Stimulated activated memory B cell treated with anti-CD40 and anti-IgM and Interleukin-4, amounts not matched to agents 10 μg/mL and 1 μg/mL and 100 μg/mL, for 72 hours (primary cell): ENCODE measurements around the gene NHP2.
A peak's percentile ranks its signal among the peaks of the same experiment; 100 is the strongest.
"Not testable (repeated sequence)": the region's sequence is repeated elsewhere in the genome, so short reads cannot be mapped to it uniquely, and the experiment has no call there.

Experiments
- ATAC-seq: fragments of 150-1000 bp; cut with Tn5 transposase; 2 replicates; pipeline ENCODE4 v1.10.0; 2021
- H3K27ac Mint-ChIP-seq: one replicate; pipeline ENCODE4 v1.8.0; 2022; ENCODE audit warnings: mild to moderate bottlenecking, mixed read lengths
- H3K27me3 Mint-ChIP-seq: one replicate; pipeline ENCODE4 v1.8.0; 2022; ENCODE audit warnings: mixed read lengths
- H3K36me3 Mint-ChIP-seq: one replicate; pipeline ENCODE4 v1.8.0; 2022; ENCODE audit warnings: mixed read lengths
- H3K4me1 Mint-ChIP-seq: one replicate; pipeline ENCODE4 v1.8.0; 2022; ENCODE audit warnings: mixed read lengths
- H3K4me3 Mint-ChIP-seq: one replicate; pipeline ENCODE4 v1.8.0; 2022; ENCODE audit warnings: mild to moderate bottlenecking, moderate library complexity, mixed read lengths
- H3K9me3 Mint-ChIP-seq: one replicate; pipeline ENCODE4 v1.8.0; 2022; ENCODE audit warnings: mixed read lengths

The NHP2 gene

DNA sequence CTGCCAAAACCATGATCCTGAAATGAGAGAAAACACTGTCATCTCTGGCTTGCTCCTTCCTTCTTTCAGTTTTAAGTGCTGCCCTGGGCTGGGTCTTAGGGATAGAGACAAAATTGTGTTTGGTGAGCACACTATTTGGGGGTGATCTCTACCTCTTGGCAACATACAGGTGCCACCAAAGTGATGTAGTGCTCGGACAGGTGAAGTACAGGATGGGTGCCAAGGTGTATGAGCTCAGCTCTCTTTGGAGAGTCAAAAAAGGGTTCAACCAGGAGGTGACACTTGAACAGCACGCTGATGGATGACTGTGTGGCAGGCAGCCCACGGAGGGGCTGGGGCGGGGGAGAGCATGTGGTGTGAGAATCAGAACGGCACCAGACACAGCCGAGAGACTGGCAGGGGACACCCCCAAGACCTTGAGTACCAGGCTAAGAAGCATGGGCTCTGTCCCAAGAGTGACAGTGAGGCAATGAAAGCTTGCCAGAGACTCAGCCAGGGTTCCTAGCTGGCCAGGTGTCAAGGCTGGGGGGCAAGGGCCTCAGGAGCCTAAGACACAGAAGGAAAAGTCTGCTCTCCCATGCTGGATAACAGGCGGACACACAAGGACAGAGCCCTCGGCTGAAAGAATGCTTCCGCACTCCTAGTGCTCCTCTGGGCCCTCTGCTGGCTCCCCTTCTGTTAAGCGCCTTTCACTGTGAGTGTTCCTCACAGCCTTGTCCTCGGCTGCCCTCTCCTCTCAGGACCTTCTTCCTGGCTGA, 2.5 kb downstream of the NHP2 start:
- H3K4me3 Mint-ChIP-seq, result no peak overlapping the region
- no peak for ATAC-seq
- no peaks in the 10 kb centered on the region for H3K9me3 Mint-ChIP-seq
- peak overlapping the region; percentile 89 for H3K27ac Mint-ChIP-seq
- peaks cover 56% of the 10 kb centered on the region for H3K4me1 Mint-ChIP-seq
- peaks cover 49% of the 10 kb centered on the region for H3K36me3 Mint-ChIP-seq
- H3K27me3 Mint-ChIP-seq, result no peaks in the 10 kb centered on the region

DNA sequence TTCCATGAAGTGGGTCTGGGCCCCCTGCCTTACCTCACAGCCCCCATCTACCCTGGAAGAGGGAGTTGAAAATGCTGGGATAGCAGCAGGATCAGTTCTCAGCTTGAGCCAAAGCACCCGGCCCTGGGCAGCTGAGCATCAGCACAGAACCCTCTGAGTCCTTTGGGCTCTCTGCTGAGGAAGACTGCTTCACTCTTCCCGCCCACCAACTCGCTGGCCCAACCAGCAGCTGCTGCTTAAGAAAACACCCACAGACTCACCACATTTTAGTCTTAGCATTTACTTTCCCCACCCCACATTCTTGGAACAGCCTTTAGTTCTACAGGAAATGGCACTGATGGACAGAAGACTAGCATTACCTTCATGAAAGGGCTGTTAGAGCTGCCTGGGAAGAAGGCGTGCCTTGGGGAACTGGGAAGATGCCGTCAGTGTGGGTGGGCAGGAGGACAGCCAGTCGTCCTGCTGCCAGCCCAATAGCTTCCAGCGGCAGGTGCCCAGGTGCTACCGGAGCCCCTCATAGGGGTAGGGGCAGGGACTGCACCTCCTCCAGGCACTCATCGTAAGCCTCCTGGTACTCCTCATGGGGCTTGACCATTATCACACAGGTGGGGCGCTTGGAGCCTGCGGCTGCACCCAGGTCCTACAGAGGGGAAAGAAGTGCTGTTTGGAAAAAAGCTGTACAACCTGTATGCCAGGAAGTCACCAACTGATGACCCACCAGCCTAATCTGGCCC, 4.3 kb downstream of the NHP2 start:
- Mint-ChIP-seq H3K27ac (peak overlapping the region; percentile 39), H3K9me3 (no peaks in the 10 kb centered on the region), H3K27me3 (no peaks in the 10 kb centered on the region), H3K36me3 (peaks cover 57% of the 10 kb centered on the region), H3K4me1 (peaks cover 56% of the 10 kb centered on the region), H3K4me3 (no peak overlapping the region)
- ATAC-seq, result no peak

DNA sequence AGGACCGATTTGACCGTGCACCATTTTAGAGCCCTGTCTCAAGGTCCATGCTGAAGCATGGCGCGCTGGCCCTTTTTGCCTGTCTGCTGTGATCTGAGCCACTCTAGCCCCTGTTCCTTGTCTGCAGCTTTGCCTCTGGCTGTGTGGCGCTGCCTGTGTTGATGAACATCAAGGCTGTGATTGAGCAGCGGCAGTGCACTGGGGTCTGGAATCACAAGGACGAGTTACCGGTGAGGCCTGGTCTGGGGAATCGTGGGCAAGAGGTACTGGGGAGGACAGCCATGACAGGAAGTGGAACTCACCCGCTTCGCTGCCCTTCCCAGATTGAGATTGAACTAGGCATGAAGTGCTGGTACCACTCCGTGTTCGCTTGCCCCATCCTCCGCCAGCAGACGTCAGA, 6.3 kb downstream of the NHP2 start:
- no peak overlapping the region for H3K4me3 Mint-ChIP-seq
- peaks cover 42% of the 10 kb centered on the region for H3K4me1 Mint-ChIP-seq
- H3K36me3 Mint-ChIP-seq, result peaks cover 73% of the 10 kb centered on the region
- H3K9me3 Mint-ChIP-seq, result no peaks in the 10 kb centered on the region
- H3K27ac Mint-ChIP-seq, result no peak overlapping the region
- H3K27me3 Mint-ChIP-seq, result no peaks in the 10 kb centered on the region
- ATAC-seq, result no peak

DNA sequence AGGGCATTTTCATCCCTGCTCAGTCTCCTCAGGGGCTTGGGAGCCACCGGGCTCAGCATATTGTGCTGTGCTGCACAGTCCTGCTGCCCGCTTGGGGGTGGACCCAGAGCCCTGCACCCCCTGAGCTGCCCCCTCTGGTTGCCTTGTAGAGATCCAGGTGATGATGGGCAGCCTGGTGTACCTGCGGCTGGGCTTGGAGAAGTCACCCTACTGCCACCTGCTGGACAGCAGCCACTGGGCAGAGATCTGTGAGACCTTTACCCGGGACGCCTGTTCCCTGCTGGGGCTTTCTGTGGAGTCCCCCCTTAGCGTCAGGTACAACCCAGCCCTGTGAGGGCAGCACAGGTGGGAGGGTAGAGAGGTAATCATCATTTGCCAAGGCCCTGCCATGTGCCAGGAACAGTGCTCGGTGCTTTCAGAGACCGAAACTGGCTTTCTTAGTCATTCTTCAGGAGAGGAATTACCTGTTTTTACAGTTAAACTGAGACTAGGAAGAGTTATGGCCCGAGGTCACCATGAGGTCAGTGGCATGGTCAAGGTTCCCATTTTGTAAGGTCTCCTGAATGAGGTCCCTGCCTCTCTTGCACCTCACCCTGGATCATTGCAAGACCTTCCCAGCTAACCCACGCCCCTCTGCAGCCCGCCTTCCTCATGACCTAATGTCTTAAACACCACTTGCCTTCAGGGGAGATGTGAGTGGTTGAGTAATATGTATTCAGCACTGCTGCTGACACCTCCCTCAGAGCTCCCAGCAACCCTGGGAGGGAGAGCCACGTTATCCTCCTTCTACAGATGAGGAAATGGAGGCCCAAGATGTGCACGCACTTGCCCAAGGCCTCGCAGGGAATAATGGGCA, 7.5 kb downstream of the NHP2 start:
- Mint-ChIP-seq H3K27me3 (no peaks in the 10 kb centered on the region), H3K36me3 (peaks cover 73% of the 10 kb centered on the region), H3K27ac (peak overlapping the region; percentile 59), H3K4me1 (peaks cover 31% of the 10 kb centered on the region), H3K4me3 (no peak overlapping the region), H3K9me3 (no peaks in the 10 kb centered on the region)
- ATAC-seq, result peak; percentile 87

DNA sequence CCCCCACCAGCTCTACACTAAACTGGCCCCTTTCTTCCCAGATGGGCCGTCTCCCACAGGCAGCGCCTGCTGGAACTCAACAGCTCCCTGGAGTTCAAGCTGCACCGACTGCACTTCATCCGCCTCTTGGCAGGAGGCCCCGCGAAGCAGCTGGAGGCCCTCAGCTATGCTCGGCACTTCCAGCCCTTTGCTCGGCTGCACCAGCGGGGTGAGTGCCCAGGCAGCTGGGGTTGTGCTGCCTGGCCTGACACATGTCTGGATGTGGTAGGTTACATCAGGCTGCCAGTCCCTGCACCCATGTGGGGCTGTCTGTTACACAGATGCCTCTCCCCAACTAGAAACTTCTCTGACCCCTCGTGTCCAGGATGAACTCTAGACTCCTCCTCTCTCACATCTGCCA, 9.8 kb downstream of the NHP2 start:
- no peak for ATAC-seq
- no peak overlapping the region for H3K27ac Mint-ChIP-seq
- H3K27me3 Mint-ChIP-seq, result no peaks in the 10 kb centered on the region
- no peaks in the 10 kb centered on the region for H3K9me3 Mint-ChIP-seq
- H3K4me1 Mint-ChIP-seq, result peaks cover 20% of the 10 kb centered on the region
- no peak overlapping the region for H3K4me3 Mint-ChIP-seq
- peaks cover 65% of the 10 kb centered on the region for H3K36me3 Mint-ChIP-seq

DNA sequence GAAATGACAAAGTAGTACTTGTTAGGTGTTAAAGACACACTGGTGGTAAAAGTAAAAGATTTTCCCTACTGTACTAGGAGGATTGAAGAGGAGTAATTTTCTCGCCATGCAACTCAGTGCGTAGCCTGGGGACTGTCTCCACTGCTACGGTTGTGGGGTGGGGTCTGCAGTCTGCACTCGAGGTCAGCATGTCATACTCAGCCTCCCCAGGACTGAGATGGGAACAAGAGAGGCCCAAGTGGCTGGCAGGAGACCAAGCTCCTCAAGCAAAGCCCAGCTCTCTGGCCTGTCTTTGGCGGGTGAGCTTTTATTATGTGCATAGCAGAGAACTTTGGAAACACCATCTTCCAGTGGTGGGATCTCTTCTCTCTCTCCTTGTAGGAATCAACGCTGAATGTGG, 10.4 kb downstream of the NHP2 start:
- Mint-ChIP-seq H3K4me3 (no peak overlapping the region), H3K27me3 (no peaks in the 10 kb centered on the region), H3K4me1 (peaks cover 14% of the 10 kb centered on the region), H3K9me3 (no peaks in the 10 kb centered on the region), H3K27ac (no peak overlapping the region), H3K36me3 (peaks cover 59% of the 10 kb centered on the region)
- ATAC-seq, result no peak

DNA sequence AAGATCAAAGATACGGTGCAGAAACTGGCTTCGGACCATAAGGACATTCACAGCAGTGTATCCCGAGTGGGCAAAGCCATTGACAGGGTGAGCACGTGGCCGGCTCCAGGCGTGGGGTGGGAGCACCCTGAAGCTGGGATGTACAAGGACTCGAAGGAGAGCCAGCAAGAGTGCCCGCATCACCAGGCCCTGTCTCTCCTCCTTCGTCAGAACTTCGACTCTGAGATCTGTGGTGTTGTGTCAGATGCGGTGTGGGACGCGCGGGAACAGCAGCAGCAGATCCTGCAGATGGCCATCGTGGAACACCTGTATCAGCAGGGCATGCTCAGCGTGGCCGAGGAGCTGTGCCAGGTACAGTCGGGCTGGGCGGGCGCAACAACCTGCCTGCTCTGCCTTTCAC, 11.0 kb downstream of the NHP2 start:
- no peak overlapping the region for H3K27ac Mint-ChIP-seq
- no peaks in the 10 kb centered on the region for H3K9me3 Mint-ChIP-seq
- H3K4me3 Mint-ChIP-seq, result no peak overlapping the region
- ATAC-seq, result no peak
- H3K36me3 Mint-ChIP-seq, result peaks cover 53% of the 10 kb centered on the region
- H3K4me1 Mint-ChIP-seq, result peaks cover 14% of the 10 kb centered on the region
- no peaks in the 10 kb centered on the region for H3K27me3 Mint-ChIP-seq

DNA sequence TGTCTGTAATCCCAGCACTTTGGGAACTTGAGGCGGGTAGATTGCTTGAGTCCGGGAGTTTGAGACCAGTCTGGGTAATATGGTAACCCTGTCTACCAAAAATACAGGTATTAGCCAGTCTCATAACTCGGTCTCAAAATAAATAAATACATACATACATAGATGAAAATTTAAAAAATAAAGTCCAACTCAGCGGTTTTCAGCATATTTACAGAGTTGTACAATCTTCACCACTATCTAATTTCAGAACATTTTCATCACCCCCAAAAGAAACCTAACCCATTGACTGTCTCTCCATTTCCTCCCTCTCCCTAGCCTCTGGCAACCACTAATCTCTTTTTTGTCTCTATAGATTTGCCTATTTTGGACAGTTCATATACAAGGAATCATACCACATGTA, 12.1 kb downstream of the NHP2 start:
- H3K36me3 Mint-ChIP-seq, result peaks cover 48% of the 10 kb centered on the region
- H3K27ac Mint-ChIP-seq, result no peak overlapping the region

DNA sequence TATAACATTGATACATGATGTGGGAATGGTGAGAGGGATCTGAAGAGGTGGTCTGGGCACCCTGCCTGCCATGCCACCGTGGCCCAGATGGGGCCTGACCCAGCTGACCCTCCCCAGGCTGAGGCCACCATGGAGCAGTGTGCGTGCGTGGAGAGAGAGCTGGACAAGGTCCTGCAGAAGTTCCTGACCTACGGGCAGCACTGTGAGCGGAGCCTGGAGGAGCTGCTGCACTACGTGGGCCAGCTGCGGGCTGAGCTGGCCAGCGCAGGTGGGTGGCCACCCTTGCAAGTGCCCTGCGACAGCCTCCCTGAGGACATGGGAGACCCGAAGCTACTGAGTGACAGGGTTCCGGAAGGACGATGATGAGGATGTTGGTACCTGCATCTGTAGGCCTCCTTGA, 15.7 kb downstream of the NHP2 start:
- peaks cover 47% of the 10 kb centered on the region for H3K36me3 Mint-ChIP-seq
- H3K27ac Mint-ChIP-seq, result no peak overlapping the region

More for the DNA sequence above, 12.1 kb downstream of the NHP2 start:
- Mint-ChIP-seq H3K4me1 (peaks cover 14% of the 10 kb centered on the region), H3K27me3 (no peaks in the 10 kb centered on the region), H3K4me3 (no peak overlapping the region), H3K9me3 (no peaks in the 10 kb centered on the region)
- no peak for ATAC-seq

DNA sequence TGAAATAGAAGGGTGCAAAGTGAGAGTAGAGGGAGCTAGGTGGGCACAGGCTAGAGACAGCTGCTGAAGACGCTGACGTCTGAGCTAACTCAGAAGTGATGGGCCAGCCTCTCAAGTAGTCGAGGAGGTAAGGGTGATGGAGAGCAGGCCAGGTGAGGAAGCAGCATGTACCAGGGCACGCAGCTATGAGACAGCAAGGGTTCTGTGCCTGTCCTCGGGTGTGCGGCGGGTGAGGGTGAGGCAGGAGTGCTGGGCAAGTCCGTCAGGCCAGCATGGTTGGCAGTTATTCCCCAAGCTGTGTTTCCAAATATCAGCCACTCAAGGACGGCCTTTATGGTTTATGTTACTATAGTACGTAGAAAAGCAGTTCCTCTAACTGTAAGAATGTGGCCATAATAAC, 16.7 kb downstream of the NHP2 start:
- ATAC-seq, result no peak
- H3K36me3 Mint-ChIP-seq, result peaks cover 38% of the 10 kb centered on the region
- H3K4me1 Mint-ChIP-seq, result peaks cover 14% of the 10 kb centered on the region
- no peaks in the 10 kb centered on the region for H3K27me3 Mint-ChIP-seq
- H3K4me3 Mint-ChIP-seq, result no peak overlapping the region
- peak overlapping the region; percentile 19 for H3K27ac Mint-ChIP-seq
- no peaks in the 10 kb centered on the region for H3K9me3 Mint-ChIP-seq

More for the DNA sequence above, 15.7 kb downstream of the NHP2 start:
- Mint-ChIP-seq H3K9me3 (no peaks in the 10 kb centered on the region), H3K4me1 (peaks cover 13% of the 10 kb centered on the region), H3K4me3 (no peak overlapping the region), H3K27me3 (no peaks in the 10 kb centered on the region)
- ATAC-seq, result no peak

DNA sequence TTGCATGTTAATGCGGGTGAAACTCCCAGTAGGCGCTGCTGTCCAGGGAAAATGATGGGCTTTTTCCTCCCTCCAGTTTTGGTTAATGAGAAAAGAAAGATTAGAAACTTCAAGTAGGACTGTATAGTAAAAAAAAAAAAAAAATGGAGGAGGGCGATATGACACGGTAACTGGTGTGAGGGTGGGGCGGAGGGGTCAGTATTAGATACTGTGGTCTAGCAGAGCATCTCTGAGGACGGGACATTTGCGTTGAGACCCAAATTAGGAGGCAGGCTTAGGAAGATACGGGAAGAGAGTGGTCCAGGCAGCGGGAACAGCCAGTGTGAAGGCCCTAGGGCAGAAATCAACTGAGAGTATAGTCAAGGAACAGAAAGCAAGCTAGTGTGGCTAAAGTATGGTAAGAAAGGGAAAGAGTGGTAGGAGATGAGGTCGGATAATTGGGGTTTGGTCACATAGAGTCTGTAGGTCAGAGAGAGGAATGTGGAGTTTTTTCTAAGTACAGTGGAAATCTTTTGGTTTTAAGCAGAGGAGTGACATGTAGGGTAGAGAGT, 22.2 kb downstream of the NHP2 start:
- H3K4me1 Mint-ChIP-seq, result peaks cover 23% of the 10 kb centered on the region
- H3K27ac Mint-ChIP-seq, result peak overlapping the region; percentile 74
- H3K36me3 Mint-ChIP-seq, result peaks cover 21% of the 10 kb centered on the region
- H3K27me3 Mint-ChIP-seq, result no peaks in the 10 kb centered on the region
- peak; percentile 32 for ATAC-seq
- no peaks in the 10 kb centered on the region for H3K9me3 Mint-ChIP-seq
- H3K4me3 Mint-ChIP-seq, result peak overlapping the region; percentile 75

DNA sequence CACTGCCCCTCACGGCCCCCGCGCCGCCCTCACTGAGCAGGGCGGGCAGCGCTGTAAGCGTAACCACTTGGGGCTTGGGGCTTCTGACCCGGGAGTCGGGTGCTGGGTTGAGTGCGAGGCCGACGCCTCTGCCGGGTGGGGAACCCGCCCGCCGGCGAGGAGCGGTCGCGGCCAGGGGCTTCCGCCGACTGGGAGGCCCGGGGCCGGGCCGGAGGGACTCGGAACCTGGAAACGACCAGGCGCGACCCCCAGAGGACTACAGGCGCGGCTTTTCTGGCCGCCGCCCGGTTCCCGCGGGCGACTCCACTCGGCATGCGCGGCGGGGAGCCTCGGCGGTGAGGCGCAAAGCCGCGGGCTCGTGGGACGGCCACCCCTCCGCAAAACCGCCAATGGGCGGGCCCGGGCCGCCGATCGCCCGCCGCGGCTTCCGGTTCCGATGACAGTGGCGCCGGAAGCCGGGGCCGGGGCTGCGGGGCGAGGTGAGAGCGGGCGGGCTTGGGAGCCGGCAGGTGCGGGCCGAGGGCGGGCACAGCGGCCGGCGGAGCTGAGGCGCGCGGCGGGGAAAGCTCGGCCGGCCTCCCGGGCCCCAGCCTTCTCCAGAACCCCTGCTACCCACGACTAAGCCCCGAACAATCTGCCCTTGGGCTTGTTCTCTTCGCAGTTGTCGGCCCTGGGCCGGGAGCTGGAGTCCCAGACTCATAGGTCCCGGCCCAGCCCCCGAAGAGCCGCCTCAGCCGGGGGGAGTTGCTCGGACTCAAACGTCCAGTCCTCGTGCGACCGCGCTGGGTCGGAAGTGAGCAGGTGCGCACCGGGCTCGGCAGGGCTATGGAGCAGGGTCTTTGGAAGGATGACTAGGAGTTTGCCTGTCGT, 22.9 kb downstream of the NHP2 start, which contains the start of gene RMND5B:
TSS of gene RMND5B (plus strand) at position 439 of the 870 bp plus-strand sequence. CDS start 7,106 bp downstream, outside the sequence.
- no peaks in the 10 kb centered on the region for H3K27me3 Mint-ChIP-seq
- no peaks in the 10 kb centered on the region for H3K9me3 Mint-ChIP-seq
- peak; percentile 93 for ATAC-seq
- peak within 1 kb of the TSS; percentile 75 for H3K4me3 Mint-ChIP-seq
- peak within 1 kb of the TSS; percentile 74 for H3K27ac Mint-ChIP-seq
- peaks cover 17% of the 10 kb centered on the region for H3K36me3 Mint-ChIP-seq
- peaks cover 19% of the 10 kb centered on the region for H3K4me1 Mint-ChIP-seq

DNA sequence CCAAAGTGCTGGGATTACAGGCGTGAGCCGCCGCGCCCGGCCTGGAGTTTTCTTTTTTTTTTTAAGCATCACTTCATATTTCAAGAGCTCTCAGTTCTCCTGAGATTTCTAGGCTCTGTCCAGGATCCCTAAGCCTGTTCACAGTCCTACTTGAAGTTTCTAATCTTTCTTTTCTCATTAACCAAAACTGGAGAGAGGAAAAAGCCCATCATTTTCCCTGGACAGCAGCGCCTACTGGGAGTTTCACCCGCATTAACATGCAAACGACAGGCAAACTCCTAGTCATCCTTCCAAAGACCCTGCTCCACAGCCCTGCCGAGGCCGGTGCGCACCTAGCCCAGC, 23.5 kb downstream of the NHP2 start:
- Mint-ChIP-seq H3K4me1 (peaks cover 18% of the 10 kb centered on the region), H3K36me3 (peaks cover 14% of the 10 kb centered on the region)
- not testable (repeated sequence) for H3K27me3 Mint-ChIP-seq

DNA sequence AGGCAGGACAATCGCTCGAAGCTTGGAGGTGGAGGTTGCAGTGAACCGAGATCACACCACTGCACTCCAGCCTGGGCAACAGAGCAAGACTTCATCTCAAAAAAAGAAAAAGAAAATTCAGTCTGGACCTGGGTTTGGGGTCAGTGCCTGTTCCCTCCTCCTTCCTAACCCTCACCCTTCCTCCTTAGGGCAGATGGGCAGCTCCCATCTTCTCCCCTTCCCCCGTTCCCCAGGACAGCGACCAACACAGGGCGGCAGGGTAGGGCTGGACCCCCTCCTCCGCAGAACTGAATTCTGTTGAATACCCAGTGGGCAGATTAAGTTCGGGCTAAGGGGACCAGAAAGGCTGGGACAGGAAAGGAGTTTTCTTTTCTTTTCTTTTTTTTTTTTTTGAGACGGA, 24.4 kb downstream of the NHP2 start:
- Mint-ChIP-seq H3K4me1 (peaks cover 27% of the 10 kb centered on the region), H3K27ac (no peak overlapping the region), H3K27me3 (no peaks in the 10 kb centered on the region), H3K36me3 (peaks cover 17% of the 10 kb centered on the region), H3K9me3 (no peaks in the 10 kb centered on the region), H3K4me3 (no peak overlapping the region)
- no peak for ATAC-seq

More for the DNA sequence above, 23.5 kb downstream of the NHP2 start:
- H3K9me3 Mint-ChIP-seq, ATAC-seq: not testable (repeated sequence)
- peak overlapping the region; percentile 74 for H3K27ac Mint-ChIP-seq
- H3K4me3 Mint-ChIP-seq, result peak overlapping the region; percentile 75
